Ascending aorta (tissue), 2 donors: ENCODE data around the gene DGKI. TPM values are rescaled to one million over a fixed set of nuclear protein-coding genes. Genes with fewer than 3 reads are reported as not detected.

Experiments
- DNase-seq, 2 donors: peaks; one replicate each; pipeline ENCODE4 v3.0.0-alpha.2; 2019; ENCODE audit warnings: low spot score in 2 of 2
- H3K27ac ChIP-seq, 2 donors: fragments of 200-600 bp; sonication (generic); one replicate each; pipeline ENCODE4 v1.5.1; 2016 to 2017; ENCODE audit warnings: mild to moderate bottlenecking in 1 of 2
- H3K27me3 ChIP-seq: fragments of 200-600 bp; sonication (generic); one replicate; pipeline ENCODE4 v1.5.1; 2017
- H3K36me3 ChIP-seq, 2 donors: fragments of 200-600 bp; sonication (generic); one replicate each; pipeline ENCODE4 v1.5.1; 2016
- H3K4me1 ChIP-seq, 2 donors: fragments of 200-600 bp; sonication (generic); one replicate each; pipeline ENCODE4 v1.5.1; 2016 to 2017; ENCODE audit warnings: mild to moderate bottlenecking in 1 of 2
- H3K4me3 ChIP-seq, 2 donors: fragments of 200-600 bp; sonication (generic); one replicate each; pipeline ENCODE4 v1.5.1; 2016 to 2017; ENCODE audit warnings: mild to moderate bottlenecking in 1 of 2
- H3K9me3 ChIP-seq, 2 donors: fragments of 200-600 bp; sonication (generic); one replicate each; pipeline ENCODE4 v1.5.1; 2016
- CTCF ChIP-seq, 3 experiments: fragments of 200-600 bp in 2 of 3; fragments of 450-650 bp in 1 of 3; sonication (generic) in 2 of 3; IDR thresholded peaks; one replicate each; pipeline ENCODE4 v1.5.1; 2016 to 2019; ENCODE audit warnings: antibody characterized with exemption in 3 of 3, mild to moderate bottlenecking in 1 of 3, moderate library complexity in 1 of 3
- intact Hi-C: fragments of 100-400 bp; cut with DNase I; formaldehyde crosslinking; loops from one replicate; pipeline ENCODE4 v1.15.1; 2023
- total RNA-seq: library from RNA; depleted of rRNA; stranded (reverse); fragments of >200 nt; gene quantifications from one replicate; pipeline ENCODE4 v1.1.0, GENCODE V29; 2016

DGKI gene
- total RNA-seq, 1 donor from 2014 or later, result 13.4 TPM

GRCh38 chr7:137747359-137748031, 99.3 kb downstream of the DGKI start:
- Histone ChIP-seq H3K36me3 (no peaks in the 10 kb centered on the region), H3K4me1 (no peaks in the 10 kb centered on the region), H3K9me3 (no peaks in the 10 kb centered on the region), H3K4me3 (no peak overlapping the region), H3K27ac (no peak overlapping the region), H3K27me3 (no peaks in the 10 kb centered on the region)
- intact Hi-C loops, result no loop called here
- TF ChIP-seq CTCF (IDR thresholded peaks at IDR 0.05), result no peak
- DNase-seq, result no peak

GRCh38 chr7:137743021-137743420, 103.8 kb downstream of the DGKI start:
- no peaks in the 10 kb centered on the region for H3K4me1 ChIP-seq
- TF ChIP-seq CTCF (IDR thresholded peaks at IDR 0.05), result no peak
- H3K4me3 ChIP-seq, result no peak overlapping the region
- H3K9me3 ChIP-seq, result no peaks in the 10 kb centered on the region
- no peaks in the 10 kb centered on the region for H3K36me3 ChIP-seq
- H3K27me3 ChIP-seq, result no peaks in the 10 kb centered on the region
- H3K27ac ChIP-seq, result no peak overlapping the region
- intact Hi-C loops, result no loop called here
- DNase-seq, result no peak

GRCh38 chr7:137742051-137742450, 104.7 kb downstream of the DGKI start:
- no peaks in the 10 kb centered on the region for H3K27me3 ChIP-seq
- TF ChIP-seq CTCF (IDR thresholded peaks at IDR 0.05), result no peak
- H3K36me3 ChIP-seq, result no peaks in the 10 kb centered on the region
- no peaks in the 10 kb centered on the region for H3K4me1 ChIP-seq
- no peak overlapping the region for H3K27ac ChIP-seq
- no peak for DNase-seq
- intact Hi-C loops, result no loop called here
- H3K9me3 ChIP-seq, result no peaks in the 10 kb centered on the region
- no peak overlapping the region for H3K4me3 ChIP-seq

GRCh38 chr7:137741443-137741842, 105.3 kb downstream of the DGKI start:
- Histone ChIP-seq H3K9me3 (no peaks in the 10 kb centered on the region), H3K27me3 (no peaks in the 10 kb centered on the region), H3K36me3 (no peaks in the 10 kb centered on the region), H3K4me1 (no peaks in the 10 kb centered on the region), H3K4me3 (no peak overlapping the region), H3K27ac (no peak overlapping the region)
- no peak for TF ChIP-seq CTCF (IDR thresholded peaks at IDR 0.05)
- intact Hi-C loops, result no loop called here
- no peak for DNase-seq

- no peak for TF ChIP-seq CTCF (IDR thresholded peaks at IDR 0.05)
- H3K4me3 ChIP-seq, result no peak overlapping the region
Observed at GRCh38 chr7:137734221-137734620, 112.6 kb downstream of the DGKI start.

GRCh38 chr7:137732168-137732567, 114.6 kb downstream of the DGKI start:
- Histone ChIP-seq H3K9me3 (no peaks in the 10 kb centered on the region), H3K4me3 (no peak overlapping the region), H3K27me3 (no peaks in the 10 kb centered on the region), H3K27ac (no peak overlapping the region), H3K4me1 (peaks cover 0 to 5% of the 10 kb centered on the region in 2 donors), H3K36me3 (no peaks in the 10 kb centered on the region)
- DNase-seq, result no peak
- TF ChIP-seq CTCF (IDR thresholded peaks at IDR 0.05), result no peak
- intact Hi-C loops, result no loop called here

More at GRCh38 chr7:137734221-137734620, 112.6 kb downstream of the DGKI start:
- Histone ChIP-seq H3K4me1 (peaks cover 0 to 5% of the 10 kb centered on the region in 2 donors), H3K27me3 (no peaks in the 10 kb centered on the region), H3K27ac (no peak overlapping the region), H3K9me3 (no peaks in the 10 kb centered on the region), H3K36me3 (no peaks in the 10 kb centered on the region)
- no peak for DNase-seq
- intact Hi-C loops, result no loop called here
